ENCODE data around the gene LRRC4C.

Gene LRRC4C

DNA sequence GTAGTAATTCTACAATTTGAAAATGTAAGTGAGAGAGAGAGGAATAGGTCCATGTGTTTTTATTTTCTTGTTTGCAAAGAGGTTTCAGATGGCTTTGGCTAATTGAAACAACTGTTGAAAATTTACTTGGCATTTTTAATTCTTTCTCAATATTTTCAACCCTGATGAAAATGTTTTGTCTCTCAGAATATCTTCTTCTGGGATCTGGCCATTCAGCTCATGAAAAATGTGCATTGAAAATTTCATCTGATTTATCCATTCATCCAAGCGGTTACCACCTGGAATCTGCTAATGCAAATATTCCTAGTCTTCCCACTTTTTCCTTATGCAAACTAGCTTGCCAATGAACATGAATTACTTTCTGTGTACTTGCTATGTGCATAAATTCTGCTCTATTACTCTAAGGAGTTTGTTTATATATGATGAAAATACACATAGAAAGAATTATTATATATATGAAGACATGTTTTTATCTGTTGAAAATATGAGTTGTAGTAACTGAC is 621.2 kb downstream of the LRRC4C start:
- no peak for DNase-seq

DNA sequence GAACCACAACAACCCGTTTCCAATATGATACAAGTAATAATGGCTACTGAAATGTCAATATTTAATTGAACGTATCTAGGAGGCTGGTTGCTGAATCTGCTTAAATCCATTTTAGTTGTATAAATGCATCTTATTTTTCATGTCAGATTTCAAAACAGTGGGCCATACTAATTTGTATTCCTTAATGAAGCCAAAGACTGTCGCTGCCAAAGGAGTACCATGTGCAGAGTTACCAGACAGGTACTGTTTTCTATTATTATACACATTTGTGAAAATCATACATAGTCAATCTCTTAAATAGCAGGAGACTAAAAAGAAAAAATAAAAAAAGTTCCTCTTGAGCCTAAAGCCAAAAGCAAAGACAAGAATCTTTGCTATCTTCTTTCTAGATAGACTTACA is 632.3 kb downstream of the LRRC4C start:
- no peak for DNase-seq

DNA sequence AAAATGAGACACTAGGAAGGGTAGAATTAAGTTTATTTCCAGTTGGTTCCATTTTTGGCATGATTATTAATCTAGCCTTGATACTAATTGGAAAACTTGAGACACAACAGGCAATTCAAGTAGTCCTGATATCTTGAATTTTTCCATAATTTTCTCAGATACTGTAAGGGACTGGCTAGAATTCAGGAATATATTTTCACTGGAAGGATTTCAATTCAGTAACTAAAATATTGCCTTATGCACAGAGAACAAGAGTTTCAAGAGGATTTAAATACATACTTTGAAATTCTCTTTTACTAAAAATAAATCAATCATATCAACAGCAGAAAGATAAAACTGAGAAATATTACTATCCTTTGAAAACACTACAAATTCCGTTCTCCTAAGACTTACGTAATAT is 632.9 kb downstream of the LRRC4C start:
- DNase-seq = no peak

DNA sequence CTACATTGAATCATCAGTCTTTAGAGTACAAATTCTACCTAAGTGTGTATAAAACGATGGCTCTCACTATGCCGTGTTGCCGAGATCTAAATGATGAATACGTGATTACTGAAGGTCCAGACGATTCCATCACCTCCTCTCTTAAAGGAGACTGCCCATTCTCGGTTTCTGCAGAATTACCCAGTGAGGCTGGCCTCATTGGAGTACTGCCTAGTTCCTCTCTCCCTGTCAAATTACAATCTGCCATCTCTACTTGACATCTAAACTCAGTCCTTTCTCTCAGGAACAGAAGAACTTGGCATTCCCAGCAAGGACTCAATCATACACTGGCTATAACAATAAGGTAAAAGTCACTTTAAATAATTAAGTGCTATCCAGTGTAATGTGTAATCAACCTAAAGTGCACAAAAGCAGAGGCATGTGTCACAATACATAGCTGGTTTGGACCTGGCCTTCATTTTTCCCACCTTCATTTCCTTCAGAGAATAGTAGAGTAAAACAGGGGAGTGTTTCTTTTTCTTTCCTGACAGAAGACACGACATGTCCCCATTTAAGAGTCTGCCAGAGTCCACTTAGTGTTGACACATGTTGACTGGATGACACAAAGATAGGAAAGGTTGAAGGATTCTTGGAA is 634.1 kb downstream of the LRRC4C start:
- no peak for DNase-seq

DNA sequence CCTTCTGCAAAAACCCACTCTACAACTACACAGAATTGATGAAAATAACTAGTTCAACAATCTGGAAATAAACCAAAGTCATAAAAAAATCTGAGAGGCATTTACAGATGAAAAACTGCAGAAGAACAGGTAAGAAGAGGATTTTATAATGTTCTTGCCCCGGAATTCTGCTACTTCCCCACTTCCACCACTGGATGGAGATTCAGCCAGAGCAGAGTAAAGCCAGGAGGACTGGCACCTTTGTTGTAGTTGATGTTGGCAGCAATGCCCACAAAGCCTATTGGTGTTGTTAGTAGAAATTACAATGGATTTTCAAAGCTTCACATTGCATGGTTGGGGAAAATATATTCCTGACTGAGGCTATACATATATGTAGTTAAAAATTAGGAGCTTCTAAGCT is 640.2 kb downstream of the LRRC4C start:
- no peak for DNase-seq

DNA sequence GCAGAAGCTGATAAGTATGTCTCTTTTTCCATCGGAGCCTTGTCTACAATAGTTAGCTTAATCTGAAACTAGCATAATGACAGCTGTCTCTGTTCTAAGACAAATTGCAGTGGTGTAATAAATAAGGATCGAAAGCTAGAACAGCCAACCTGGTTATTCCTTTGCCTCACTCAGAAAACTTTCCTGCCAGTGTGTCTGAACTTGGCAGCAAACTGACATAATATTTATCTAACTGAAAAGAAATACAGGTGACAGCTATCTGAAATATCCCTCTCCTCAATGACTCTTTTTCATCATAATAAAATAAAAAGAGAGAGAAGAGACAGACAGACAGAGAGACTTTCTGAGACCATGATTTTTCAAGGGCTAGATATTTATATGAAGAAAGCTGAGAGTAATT is 642.5 kb downstream of the LRRC4C start:
- DNase-seq = no peak

DNA sequence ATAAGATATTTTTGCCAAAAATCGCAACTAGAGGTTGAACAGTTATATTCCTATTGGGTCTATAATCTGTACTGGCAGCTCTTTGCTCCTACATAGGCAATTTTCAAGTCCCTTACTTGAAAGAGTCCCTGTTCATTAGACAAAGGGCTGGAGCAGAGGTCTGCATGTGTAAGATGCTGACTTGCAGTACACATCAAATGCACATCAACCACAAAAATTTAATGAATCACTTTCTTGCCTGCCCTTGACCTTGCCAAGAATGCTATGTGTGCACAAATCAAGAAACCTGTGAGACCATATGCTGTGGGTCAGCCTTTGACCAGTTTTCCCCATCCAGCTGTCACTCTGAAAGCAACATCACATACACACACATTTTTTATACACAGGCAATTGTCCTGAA is 661.5 kb downstream of the LRRC4C start:
- DNase-seq = no peak

DNA sequence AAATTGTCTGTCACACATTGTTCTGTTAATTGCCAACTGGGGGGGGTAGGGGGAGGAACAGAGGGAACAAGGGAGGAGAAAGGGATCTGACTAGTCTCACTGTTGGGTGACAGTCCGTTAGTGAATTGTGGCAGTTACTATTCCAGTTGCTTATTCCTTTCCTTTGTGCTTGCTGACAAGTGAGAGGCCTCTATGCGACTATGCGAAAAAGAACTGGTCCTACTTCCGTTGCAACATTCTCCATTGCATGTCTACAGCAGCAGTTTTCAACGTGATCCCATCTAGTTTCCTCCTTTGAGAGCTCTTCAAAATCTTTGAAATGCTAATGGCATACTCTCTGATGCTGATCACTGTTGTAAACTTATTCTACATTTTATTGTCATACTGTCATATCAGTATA is 672.2 kb downstream of the LRRC4C start:
- DNase-seq = no peak

DNA sequence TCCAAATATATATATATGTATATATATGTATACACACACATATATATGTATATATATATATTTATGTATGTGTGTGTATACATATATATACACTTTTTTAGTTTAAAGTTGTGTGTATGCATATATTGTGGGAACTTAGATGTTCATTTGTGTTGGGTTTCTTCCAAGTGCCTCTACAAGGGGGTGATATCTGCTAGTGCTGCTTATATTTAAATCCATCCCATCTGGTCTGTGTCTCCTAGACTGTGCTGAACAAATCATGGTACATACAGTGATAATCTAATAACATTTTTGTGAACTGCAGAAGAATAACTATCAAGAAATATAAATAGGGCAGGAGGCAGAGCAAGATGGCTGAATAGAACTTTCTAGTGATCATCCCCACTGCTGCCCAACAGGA is 696.4 kb downstream of the LRRC4C start:
- no peak for DNase-seq

DNA sequence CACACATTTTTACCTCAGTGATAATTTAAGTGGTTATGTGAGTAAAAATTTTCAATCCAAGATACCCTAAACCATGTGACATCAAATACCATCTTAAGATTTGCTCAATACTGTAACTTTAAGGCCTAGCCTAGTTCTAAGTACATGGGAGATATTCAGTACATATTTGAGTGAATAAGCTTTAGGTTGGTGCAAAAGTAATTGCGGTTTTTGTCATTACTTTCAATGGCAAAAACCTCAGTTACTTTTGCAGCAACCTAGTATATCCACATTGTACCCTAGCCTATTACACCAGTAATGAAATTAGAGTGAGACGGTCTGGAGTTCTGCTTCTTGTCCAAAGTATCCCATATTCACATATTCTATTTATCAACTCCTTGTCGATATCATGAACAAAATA is 700.1 kb downstream of the LRRC4C start:
- no peak for DNase-seq

DNA sequence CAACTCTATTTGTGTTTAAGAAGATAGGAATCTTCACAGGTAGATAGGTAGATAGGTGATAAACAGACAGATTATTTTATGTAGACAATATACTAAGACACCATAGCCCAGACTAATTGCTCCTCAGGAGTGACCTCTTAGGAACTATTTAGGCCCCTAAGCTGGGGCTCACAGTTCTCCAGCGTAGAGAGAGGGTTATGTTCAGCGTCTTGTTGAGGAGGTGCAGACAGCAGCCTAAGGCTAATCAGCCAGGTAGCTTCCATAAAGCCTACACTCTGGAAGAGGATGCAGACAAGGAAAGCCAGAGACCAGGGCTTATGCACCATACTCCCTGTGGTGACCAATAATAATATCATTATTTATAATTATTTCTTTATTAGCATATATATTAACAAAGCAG is 705.2 kb downstream of the LRRC4C start:
- DNase-seq = no peak

DNA sequence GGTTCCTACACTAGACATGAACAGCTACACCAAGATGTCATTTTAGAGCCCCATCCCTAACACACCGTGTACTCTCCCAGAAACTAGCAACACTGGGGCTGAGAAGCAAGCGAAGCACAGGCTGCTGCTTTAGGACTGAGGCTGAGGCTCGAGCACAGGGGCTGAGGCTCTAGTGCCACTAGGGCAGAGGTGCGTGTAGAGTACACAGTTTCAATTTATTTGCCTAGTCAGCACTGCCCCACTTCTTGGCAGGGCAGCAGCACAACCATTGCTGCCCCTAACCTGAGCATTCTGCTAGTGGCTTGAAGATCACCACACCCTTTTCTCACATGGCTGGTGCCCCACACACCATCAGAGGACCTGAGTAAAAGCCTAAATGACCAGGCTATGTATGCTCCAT is 713.2 kb downstream of the LRRC4C start:
- no peak for DNase-seq

DNA sequence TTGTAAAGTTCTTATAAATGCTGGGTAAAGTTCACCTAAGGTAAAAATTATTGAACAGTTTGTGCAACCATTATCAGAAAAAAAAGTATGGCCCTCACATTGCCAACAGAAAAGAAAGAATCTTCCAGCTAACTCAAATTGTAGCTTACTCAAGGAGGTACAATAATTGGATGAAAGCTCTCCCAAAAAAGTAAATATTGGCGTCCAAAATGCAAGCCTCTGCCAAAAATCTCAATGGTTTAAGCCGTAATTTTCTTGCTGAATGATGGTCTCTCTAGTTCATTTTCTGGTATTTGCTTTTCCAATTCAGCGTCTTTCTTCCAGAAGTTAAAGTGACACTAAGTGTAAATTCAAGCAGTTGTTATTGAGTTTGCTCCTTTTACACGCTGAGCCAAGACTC is 727.3 kb downstream of the LRRC4C start:
- no peak for DNase-seq

DNA sequence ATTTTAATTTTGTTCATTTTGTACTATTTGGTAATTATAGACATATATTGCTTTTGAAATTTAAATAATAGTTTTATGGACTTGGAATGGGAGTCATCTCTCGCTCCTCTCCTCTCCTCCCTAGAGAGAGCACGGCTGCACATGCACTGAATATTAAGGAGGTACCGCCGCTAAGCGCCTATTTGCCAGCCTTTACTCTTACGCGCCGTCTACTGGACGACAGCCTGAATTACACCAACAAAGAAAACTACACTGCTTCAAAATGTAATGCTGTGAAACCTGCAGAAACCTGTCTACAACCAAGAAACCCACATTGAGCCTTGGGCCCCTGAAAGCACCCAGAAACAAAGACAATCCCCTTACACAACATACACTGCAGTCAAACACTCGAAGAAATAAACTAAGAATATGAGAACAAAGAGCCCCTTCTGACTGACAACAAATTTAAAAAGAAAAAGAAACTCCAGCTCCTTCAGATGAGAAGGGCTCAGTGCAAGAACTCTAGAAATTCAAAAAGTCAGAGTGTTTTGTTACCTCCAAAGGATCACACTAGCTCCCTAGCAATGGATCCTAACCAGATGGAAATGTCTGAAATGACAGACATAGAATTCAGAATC is 737.2 kb downstream of the LRRC4C start:
- no peak for DNase-seq

DNA sequence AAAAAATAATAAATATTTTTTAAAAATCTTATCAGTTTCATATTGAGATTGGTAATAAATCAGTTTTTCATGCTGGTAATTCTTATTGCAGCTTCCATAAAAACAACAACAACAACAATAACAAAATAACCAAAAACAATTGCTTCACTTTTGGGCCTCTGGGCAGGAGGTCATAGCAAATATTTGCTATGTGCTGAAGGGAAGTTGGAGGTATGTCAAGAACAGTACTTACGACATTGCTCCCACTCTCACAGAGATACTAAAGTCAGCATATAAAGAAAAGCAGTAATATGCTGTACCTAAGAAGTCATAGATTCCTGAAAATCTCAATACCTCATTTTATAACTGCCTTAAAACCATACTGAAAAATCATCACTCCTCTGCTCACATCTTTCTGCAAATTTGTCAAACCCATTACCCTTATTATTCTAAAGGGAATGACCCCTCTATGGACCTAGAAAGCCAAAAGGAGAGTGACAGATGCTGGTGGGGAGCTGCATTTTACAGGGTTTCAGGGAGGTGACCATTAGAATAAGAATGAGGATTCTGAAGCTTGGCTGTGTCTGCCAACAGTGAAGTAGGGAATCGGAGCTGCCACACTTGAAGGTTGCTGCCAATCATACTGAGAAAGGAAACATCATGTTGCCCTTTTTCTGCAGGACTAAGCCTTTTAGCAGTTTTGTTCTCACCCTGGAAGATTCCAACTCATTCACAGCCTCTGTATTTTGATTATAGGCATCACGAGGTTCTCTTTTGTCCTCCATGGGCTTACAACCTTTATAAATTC is 742.9 kb downstream of the LRRC4C start:
- no peak for DNase-seq

DNA sequence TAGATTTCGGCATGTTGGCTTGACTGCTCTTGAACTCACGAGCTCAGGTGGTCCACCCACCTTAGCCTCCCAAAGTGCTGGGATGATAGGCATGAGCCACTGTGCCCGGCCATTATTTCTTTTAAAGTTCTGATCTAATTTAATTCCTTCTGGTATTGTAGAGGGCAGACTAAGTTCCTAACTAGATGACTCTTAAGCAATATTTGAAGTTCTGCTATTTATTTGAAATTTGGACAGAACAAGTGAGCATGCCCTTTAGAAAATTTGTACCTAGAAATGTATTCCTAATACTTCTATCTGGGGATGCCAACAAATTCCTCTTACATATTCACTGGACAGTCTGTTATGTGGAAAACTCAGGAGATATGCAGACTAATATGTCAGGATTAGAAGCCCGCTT is 746.4 kb downstream of the LRRC4C start:
- DNase-seq = no peak

DNA sequence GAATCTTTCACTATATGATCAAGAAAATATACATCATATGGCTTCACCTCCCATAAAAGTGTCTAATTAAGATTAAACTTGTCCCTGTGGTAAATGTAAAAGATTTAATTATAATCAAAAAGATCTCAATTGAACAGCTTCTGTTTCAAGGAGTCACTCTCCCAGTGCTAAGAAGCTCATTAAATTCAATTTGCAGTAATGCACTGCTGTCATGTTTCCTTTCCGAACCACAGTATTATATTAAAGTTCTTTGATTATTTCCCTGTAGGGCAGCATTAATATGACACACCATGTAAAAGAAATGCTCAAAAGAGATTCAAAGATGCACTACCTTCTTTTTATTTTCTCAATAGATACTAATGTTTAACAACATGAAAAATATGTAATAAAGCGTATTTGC is 758.4 kb downstream of the LRRC4C start:
- DNase-seq = no peak

DNA sequence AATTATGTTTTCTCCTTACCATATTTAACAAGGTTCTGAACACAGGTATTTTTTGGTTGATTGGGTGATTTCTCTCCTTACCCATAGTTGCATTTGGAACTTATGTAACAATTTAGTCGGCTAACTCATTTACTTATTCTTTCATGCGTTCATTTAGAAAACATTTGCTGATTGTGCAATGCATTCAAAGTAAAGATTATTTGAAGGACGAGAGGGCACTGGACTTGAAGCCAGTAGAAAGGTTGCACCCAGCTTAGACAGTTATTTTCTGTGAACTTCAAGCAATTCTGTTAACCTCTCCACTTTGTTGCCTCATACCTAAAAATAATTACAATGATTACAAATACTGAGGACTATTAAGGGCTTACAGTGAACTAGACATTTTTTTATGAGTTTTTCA is 769.6 kb downstream of the LRRC4C start:
- no peak for DNase-seq

DNA sequence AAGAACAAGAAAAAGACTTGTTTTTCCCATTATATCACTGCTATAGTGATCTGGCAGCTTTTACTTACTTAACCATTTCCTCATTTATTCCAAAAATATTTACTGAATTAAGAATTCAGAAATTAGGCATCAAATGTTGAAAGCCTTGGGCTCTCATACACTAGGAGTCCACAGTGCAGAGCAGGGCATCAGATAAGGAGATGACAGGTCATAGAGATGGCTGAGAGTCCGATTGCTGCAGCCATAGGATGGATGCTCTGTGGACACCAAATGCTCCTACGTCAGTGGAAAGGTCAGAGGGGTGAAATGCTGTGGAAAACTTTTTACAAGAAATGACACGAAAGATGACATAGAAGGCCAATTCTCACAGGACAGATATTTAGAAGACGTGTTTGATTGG is 771.1 kb downstream of the LRRC4C start:
- no peak for DNase-seq

DNA sequence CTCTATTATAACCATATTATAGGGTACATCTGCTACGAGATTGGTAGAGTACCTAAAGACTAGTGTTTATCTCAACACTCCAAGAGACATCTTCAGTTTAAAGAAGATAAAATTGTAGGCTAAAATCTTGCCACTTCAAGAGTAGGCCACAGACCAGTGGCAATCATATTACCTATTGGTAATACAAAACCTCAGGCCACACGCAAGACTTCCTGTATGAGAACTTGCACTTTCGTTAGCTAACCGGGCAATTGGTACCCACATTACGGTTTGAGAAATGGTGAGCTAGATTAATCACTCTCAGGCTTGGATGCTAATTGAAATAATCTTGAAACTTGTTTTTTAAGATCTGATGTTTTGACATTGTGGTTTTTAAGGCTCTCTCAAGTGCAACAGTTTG is 772.7 kb downstream of the LRRC4C start:
- no peak for DNase-seq

DNA sequence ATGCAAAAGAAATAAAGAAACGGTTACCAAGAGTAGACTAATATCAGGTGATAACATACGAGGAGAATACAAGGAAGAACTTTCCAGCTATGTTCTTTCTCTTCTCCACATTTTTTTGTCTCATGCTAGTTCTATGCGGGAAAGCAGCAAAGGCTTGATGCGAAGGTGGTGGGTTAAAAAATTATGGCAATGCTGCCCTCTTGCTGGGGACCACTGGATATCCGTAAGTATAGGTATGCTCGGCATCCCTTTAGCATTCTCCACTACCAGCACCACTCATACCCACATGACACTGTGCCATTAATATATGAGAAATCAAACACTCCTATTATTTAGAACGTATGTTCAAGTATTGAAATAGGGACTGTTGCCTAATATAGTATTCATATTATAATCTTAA is 776.4 kb downstream of the LRRC4C start:
- no peak for DNase-seq

DNA sequence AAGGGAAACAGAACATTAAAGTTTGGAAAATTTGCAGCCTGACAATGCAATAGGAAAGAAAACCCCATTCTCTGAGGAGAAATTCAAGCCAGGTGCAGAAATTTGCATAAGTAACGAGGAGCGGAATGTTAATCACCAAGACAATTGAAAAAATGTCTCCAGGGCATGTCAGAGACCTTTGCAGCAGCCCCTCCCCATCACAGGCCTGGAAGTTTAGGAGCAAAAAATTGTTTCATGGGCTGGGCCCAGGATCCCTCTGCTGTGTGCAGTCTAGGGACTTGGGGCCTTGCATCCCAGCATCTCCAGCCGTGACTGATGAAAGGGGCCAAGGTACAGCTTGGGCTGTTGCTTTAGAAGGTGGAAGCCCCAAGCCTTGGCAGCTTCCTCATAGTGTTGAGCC is 780.2 kb downstream of the LRRC4C start:
- DNase-seq = no peak

DNA sequence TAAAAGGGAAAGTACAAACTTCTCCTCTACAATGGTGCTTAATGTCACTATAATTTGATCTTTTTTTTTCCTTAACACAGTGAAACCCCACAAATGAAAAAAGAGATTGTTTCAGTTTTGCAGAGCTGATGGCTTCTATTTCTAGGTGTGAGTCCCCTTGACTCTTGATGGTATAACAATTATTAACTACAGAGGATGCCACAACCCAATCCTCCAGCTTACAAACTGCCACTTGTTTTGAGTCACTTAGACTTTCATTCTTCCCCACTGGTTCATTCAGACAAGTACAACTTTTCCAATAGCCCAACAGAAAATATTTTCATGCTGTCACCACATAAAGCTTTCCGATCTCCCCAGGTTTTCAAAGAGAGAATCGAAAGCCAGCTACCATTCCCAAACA is 812.2 kb downstream of the LRRC4C start:
- no peak for DNase-seq

DNA sequence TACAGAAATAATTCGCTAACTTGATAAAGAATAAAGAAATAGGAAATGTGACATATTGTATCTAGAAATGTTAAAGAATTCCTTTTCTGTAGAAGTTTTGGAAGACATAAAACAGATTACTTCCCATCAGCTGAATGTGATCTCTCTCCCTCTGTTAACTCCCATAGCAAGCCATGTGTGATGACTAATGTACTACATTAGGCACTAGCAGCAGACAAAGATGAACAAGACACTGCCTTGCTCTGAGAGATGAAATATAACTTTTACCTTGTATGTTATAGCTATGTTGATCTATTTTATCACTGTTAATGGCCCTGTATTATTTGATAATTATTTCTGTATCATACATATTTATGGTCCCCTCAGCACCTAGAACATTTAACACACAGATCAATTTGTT is 817.2 kb downstream of the LRRC4C start:
- no peak for DNase-seq
